Stimulated activated CD4-positive, alpha-beta T cell treated with anti-CD3 and anti-CD28 coated beads, Interleukin-15, amount 100 ng/mL, for 1 hour (primary cell): ENCODE results near the gene SRRM1.
"Not testable (repeated sequence)": the region's sequence is repeated elsewhere in the genome, so short reads cannot be mapped to it uniquely, and the experiment has no call there.

Source experiments
- DNase-seq, 2 donors: peaks; one replicate each; pipeline ENCODE4 v3.0.0-alpha.2; 2020; ENCODE audit warnings: low read depth in 1 of 2, low spot score in 1 of 2

The SRRM1 gene

DNA sequence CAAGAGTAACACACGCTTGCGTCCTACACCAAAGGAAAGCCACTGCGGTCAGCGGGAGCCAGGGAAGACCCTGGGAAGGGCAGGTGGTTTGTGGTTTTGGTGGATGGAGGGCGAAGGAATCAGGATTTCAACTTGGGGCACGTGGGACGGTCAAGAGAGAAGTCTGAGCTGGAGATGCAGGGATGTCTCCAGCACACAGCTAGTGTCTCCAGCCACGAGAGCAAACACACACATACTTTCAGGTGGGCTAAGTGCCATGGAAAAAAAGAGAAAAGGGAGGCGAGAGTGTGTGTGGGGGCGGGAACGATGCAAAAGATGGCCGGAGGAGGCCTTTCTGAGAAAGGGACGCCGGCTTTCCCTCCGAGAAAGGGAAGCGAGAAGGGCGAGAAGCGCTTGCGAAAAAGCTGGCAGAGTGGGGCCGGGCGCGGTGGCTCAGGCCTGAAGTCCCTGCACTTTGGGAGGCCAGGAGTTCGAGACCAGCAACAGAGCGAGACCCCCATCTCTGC is 1.4 kb upstream of the SRRM1 start:
- DNase-seq = no peak

GRCh38 chr1:24643363-24644099 is 429 bp downstream of the SRRM1 start:
- DNase-seq = peak in 1 of 2 donors; percentile 5

- DNase-seq = no peak
Measured at GRCh38 chr1:24644100-24644384, 940 bp downstream of the SRRM1 start.

GRCh38 chr1:24648919-24649318 is 5.8 kb downstream of the SRRM1 start:
- no peak for DNase-seq

GRCh38 chr1:24652382-24652781 is 9.3 kb downstream of the SRRM1 start:
- DNase-seq = no peak

DNA sequence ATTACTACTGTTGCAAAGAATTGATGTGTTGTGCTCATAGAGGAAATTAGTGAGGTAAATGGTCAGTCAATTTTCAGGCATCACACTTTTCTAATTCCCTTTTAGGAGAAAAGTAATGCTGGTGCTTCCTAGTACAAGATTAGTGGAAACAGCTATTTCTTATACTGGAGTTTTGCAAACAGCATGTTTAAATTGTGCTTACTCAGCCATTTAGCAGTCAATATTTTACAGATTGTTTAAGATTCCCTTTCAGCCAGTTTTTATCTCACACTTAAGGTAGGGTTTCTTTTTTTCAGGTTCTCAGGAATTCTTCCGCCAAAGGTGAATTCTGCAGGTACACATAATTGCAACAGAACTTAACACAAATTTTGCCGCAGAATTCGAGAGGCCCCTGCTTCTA is 10.9 kb downstream of the SRRM1 start:
- DNase-seq = no peak

- no peak for DNase-seq
Measured at GRCh38 chr1:24656046-24656445, 12.9 kb downstream of the SRRM1 start.

GRCh38 chr1:24657781-24658180 is 14.7 kb downstream of the SRRM1 start:
- no peak for DNase-seq

DNA sequence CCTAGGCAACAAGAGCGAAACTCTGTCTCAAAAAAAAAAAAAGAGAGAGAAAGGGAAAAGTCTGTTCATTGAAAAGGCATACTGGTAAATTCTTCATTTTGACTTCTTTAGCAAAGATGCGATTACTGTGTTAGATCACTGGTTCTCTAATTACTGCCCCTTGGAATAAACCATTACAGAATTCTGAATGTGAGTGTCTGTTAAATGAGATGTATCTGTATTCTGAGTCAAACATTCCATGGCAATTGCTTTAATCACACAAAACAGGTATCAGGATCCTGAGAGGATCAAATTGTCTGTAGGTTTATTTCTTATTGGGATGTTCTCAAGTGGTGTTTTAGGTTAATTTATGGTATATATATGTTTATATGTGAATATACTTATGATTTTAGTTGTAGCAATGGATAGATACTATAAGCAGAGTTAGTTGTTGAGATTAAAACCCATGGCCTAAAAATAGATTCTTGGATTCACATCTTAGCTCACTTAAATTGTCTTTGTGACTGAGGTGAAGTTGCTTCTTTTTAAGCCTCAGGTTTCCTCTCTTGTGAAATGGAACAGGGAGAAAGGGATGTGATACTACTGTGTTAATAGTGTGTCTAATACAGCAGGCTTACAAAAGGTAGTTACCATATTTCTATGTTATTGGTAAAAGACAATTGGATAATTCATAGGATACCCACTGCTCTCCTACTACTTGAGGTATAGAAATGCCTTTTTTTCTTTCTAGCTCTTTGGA is 16.2 kb downstream of the SRRM1 start:
- no peak for DNase-seq

DNA sequence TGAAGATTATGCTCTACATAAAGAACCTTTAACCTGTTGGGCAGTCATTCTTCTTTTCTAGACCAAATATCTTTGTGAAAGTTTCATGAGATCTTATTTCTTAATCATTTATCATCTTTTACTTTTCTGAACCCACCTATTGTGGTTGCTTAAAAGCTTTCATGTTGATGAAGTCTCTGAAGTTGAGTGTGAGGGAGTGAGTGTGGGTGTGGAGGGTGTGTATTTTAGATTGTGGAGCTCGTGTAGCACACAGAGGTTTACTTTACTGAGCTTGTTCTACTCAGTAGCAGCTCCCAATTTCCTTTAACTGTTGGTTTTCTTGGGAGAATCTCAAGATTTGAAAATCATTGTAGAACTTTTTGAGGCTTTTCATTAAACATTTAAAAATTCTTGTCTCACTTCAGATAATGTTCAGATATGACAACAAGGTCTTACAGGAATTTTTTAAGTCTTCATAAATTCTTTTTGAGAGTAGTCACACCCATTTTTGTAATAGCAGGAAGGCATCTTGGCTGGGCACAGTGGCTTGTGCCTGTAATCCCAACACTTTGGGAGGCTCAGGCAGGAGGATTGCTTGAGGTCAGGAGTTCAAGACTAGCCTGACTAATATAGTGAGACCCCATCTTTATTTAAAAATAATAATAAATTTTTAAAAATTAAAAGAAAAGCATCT is 17.0 kb downstream of the SRRM1 start:
- DNase-seq = no peak

DNA sequence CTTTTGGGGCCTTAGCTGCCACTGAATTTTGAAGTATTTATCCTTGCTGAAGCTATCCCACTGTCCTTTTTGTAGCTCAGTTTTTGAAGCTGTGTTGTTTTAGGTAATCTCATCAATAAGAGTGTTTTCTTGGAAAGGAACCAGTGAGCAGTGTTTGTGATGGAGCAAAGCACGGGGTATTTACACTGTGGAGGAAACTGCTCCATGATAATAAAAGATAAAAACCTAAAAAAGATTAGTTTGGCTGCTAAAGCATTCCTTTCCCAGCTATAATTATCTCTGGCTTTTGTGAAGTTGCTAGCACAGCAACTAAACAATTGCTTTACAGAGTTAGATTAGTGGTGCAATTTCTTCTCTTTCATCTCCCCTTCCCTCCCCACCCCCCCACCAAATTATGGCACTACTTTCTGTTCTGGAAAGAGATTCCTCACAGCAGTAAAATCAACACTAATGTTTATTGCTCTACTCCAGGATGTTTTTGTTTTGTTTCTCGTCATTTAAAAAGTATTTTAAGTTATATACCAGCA is 21.5 kb downstream of the SRRM1 start:
- no peak for DNase-seq

DNA sequence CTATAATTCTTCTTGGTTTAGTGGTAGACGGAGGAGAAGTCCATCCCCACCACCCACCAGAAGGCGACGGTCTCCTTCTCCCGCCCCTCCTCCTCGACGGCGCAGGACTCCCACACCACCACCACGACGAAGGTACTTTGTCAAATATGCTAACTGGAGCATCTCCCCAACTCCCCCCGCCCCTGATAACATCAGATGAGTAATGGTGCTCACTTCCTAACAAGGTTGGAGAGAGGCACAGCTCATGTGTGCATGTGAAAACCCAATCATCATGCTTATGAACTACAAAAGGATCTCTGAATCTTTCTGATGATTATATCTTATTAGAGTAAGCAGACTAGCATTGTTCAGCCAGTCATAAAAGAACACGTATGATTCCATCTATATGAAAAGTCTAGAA is 23.7 kb downstream of the SRRM1 start:
- no peak for DNase-seq

GRCh38 chr1:24671372-24671771 is 28.3 kb downstream of the SRRM1 start:
- not testable (repeated sequence) for DNase-seq

DNA sequence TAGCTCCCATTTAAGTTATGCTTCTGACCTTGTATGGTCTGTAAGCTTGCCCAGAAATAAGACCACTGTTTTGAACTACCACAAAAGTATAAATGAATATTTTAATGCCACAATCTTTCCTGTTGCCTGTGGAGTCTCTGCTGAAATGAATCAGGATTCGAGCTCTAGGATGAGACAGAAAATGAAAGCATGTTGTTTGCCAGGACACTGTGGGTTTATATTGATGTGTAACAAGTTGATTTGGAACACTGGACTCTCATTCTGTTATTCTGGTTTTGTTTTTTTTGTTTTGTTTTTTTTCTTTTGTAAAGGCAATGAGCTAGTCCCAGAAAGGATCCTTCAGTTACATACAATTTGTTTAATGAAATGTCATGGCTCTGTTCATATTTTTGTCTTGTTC is 29.6 kb downstream of the SRRM1 start:
- DNase-seq = not testable (repeated sequence)

DNA sequence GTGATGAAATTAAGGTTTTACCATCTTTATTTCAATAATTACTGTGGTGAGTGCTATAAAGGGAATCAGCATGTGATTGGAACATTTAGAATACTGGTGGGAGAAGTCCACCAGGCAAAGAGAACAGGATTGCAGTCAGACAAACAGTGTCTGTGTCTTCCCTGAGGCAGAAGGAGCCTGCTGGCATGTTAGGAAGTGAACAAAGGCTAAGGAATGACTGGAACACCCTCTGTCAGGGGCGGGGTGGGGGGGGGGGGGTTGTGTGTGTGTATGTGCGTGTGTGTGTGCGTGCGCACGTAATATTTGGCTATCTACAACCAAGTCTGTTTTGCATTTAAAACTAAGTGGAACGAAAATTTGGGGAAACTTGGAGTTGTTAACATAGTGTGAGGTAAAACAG is 30.2 kb downstream of the SRRM1 start:
- no peak for DNase-seq

DNA sequence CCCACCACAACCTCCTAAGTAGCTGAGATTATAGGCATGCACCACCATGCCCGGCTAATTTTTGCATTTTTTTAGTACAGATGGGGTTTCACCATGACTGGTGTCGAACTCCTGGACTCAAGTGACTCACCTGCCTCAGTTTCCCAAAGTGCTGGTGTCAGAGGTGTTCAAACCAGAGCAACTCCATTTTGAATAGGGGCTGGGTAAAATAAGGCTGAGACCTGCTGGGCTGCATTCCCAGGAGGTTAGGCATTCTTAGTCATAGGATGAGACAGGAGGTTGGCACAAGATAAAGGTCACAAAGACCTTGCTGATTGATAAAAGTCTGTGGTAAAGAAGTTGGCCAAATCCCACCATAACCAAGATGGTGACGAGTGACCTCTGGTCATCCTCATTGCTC is 35.3 kb downstream of the SRRM1 start:
- not testable (repeated sequence) for DNase-seq

DNA sequence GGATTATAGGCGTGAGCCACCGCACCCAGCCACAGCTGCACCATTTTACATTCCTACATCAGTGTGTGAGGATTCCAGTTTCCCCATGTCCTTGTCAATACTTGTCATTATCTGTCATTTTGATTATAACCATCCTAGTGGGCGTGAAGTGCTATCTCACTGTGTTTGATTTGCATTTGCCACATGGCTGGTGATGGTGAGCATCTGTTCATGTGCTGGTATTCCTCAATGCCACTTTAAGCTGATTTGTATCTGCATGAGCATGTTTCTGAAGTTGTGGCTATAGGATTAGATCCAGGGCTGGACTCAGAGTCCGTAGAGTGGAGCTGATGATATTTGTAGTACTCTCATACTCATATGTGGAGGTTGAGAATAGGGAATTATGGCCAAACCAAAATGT is 36.6 kb downstream of the SRRM1 start:
- DNase-seq = no peak

- no peak for DNase-seq
Measured at GRCh38 chr1:24683713-24684162, 40.6 kb downstream of the SRRM1 start.

- no peak for DNase-seq
Measured at GRCh38 chr1:24688033-24688432, 44.9 kb downstream of the SRRM1 start.

- DNase-seq = peak; percentile 36 to 39
Measured at GRCh38 chr1:24688621-24689195, 45.6 kb downstream of the SRRM1 start.

DNA sequence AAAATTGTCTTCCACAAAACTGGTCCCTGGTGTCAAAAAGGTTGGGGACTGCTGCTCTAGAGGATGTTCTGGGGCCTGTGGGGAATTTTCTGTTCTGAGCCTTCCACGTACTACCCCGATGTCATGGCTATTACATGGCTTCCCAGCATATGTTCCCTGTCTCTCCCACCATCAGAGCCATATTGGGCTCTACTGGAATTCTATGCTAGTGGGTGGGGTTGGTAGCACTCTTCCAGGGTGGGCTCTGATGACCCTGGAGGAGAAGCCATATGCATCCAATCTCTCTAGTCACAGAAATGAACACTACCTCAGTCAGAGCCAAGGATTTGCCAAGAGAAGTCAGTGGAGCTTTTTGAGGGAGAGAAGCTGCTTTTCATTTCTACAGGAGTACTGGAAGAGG is 47.9 kb downstream of the SRRM1 start:
- DNase-seq = no peak
